ENCODE data around the gene MOB3A.
A peak's percentile ranks its signal among the peaks of the same experiment; 100 is the strongest.

The MOB3A gene

GRCh38 chr19:2059422-2060201 lies 36.5 kb downstream of the MOB3A start:
- DNase-seq (ENCODE audit: low spot score) = peak; percentile 59

- DNase-seq (ENCODE audit: low spot score) = no peak
Measured at GRCh38 chr19:2058570-2059421, 37.3 kb downstream of the MOB3A start.

GRCh38 chr19:2057484-2058469 lies 38.3 kb downstream of the MOB3A start:
- no peak for DNase-seq (ENCODE audit: low spot score)

- no peak for DNase-seq (ENCODE audit: low spot score)
Measured at GRCh38 chr19:2056837-2057192, 39.3 kb downstream of the MOB3A start.

GRCh38 chr19:2055931-2056836 lies 39.9 kb downstream of the MOB3A start:
- DNase-seq (ENCODE audit: low spot score) = peak; percentile 43

GRCh38 chr19:2054763-2055162 lies 41.4 kb downstream of the MOB3A start:
- no peak for DNase-seq (ENCODE audit: low spot score)

- no peak for DNase-seq (ENCODE audit: low spot score)
Measured at GRCh38 chr19:2053601-2054389, 42.3 kb downstream of the MOB3A start.

GRCh38 chr19:2051773-2052704 lies 44.1 kb downstream of the MOB3A start:
- DNase-seq (ENCODE audit: low spot score) = no peak

- peak; percentile 99 for DNase-seq (ENCODE audit: low spot score)
Measured at GRCh38 chr19:2050991-2051772, 44.9 kb downstream of the MOB3A start, which contains the start of gene MKNK2. TSS of gene MKNK2 (minus strand) at chr19:2051244. CDS start at chr19:2050851, 393 bp downstream.

- no peak for DNase-seq (ENCODE audit: low spot score)
Measured at GRCh38 chr19:2050349-2050990, 45.7 kb downstream of the MOB3A start.

- DNase-seq (ENCODE audit: low spot score) = peak; percentile 45
Measured at GRCh38 chr19:2049741-2050348, 46.3 kb downstream of the MOB3A start.

- no peak for DNase-seq (ENCODE audit: low spot score)
Measured at GRCh38 chr19:2048959-2049740, 47.0 kb downstream of the MOB3A start.

- no peak for DNase-seq (ENCODE audit: low spot score)
Measured at GRCh38 chr19:2048104-2048958, 47.8 kb downstream of the MOB3A start.

- DNase-seq (ENCODE audit: low spot score) = no peak
Measured at GRCh38 chr19:2047449-2048103, 48.5 kb downstream of the MOB3A start.

- no peak for DNase-seq (ENCODE audit: low spot score)
Measured at GRCh38 chr19:2047076-2047448, 49.1 kb downstream of the MOB3A start.

Data from AG08395 (cell line).